PC-9 (cell line): ENCODE results near the gene WNT9B. TPM values are rescaled to one million over a fixed set of nuclear protein-coding genes. Genes with fewer than 3 reads are reported as not detected.

Experiments used
- BruUV-seq: library from RNA; stranded (reverse); fragments of 400-500 nt; replicated peaks from 2 replicates; lab custom pipeline; 2021; lab: Mats Ljungman, UMichigan
- CTCF ChIA-PET: fragments of 300-600 bp; sonication (Branson Sonifier 250); formaldehyde crosslinking; loops from one replicate; lab custom pipeline; 2022; ENCODE audit warnings: antibody characterized with exemption; lab: Charles Lee
- POLR2A ChIA-PET: fragments of 300-600 bp; sonication (Branson Sonifier 250); formaldehyde crosslinking; loops from one replicate; lab custom pipeline; 2022; ENCODE audit warnings: antibody characterized with exemption; ENCODE audit not compliant: unreplicated experiment; lab: Charles Lee
- DNase-seq, 2 experiments: peaks; one replicate each; pipeline versions ENCODE4 v3.0.0 to v3.0.0-alpha.2; 2015 to 2022; ENCODE audit warnings: mixed read lengths in 1 of 2
- H2AFZ ChIP-seq: fragments of 200-600 bp; sonication (generic); 2 replicates; pipeline ENCODE4 v1.8.1; 2017; ENCODE audit warnings: antibody characterized with exemption
- H3F3A ChIP-seq: fragments of 200-600 bp; sonication (generic); 2 replicates; pipeline ENCODE4 v1.8.1; 2017; ENCODE audit warnings: antibody characterized with exemption, mild to moderate bottlenecking, low read depth; ENCODE audit not compliant: insufficient read depth
- H3K27ac ChIP-seq: fragments of 200-600 bp; sonication (generic); 2 replicates; pipeline ENCODE4 v1.6.1; 2016; ENCODE audit warnings: mixed run types
- H3K27me3 ChIP-seq: fragments of 200-600 bp; sonication (generic); 2 replicates; pipeline ENCODE4 v1.6.1; 2016; ENCODE audit warnings: low read depth, mixed run types; ENCODE audit not compliant: insufficient read depth
- H3K36me3 ChIP-seq: fragments of 200-600 bp; sonication (generic); 2 replicates; pipeline ENCODE4 v1.6.1; 2016; ENCODE audit warnings: low read depth, mixed run types
- H3K4me1 ChIP-seq: fragments of 200-600 bp; sonication (generic); replicated peaks from 2 replicates; pipeline ENCODE4 v1.6.1; 2016; ENCODE audit warnings: mixed run types; ENCODE audit not compliant: insufficient read depth
- H3K4me2 ChIP-seq: fragments of 200-600 bp; sonication (generic); 2 replicates; pipeline ENCODE4 v1.6.1; 2017; ENCODE audit warnings: mixed run types
- H3K4me3 ChIP-seq: fragments of 200-600 bp; sonication (generic); 2 replicates; pipeline ENCODE4 v1.6.1; 2016; ENCODE audit warnings: mixed run types
- H3K79me2 ChIP-seq: fragments of 200-600 bp; sonication (generic); 2 replicates; pipeline ENCODE4 v1.6.1; 2017; ENCODE audit warnings: low read depth, mixed run types
- H3K9me2 ChIP-seq: fragments of 200-600 bp; sonication (generic); 2 replicates; pipeline ENCODE4 v1.8.1; 2017; ENCODE audit warnings: mild to moderate bottlenecking; ENCODE audit not compliant: insufficient read depth
- H3K9me3 ChIP-seq: fragments of 200-600 bp; sonication (generic); 2 replicates; pipeline ENCODE4 v1.8.1; 2016; ENCODE audit warnings: low read depth; ENCODE audit not compliant: insufficient read depth
- H4K20me1 ChIP-seq: fragments of 200-600 bp; sonication (generic); 2 replicates; pipeline ENCODE4 v1.8.1; 2017; ENCODE audit not compliant: insufficient read depth
- EZH2 ChIP-seq: fragments of 200-600 bp; sonication (generic); IDR thresholded peaks from 2 replicates; pipeline ENCODE4 v1.8.0; 2017; ENCODE audit warnings: antibody characterized with exemption, low read depth
- intact Hi-C: fragments of 100-400 bp; cut with micrococcal nuclease; formaldehyde crosslinking; loops from one replicate; pipeline ENCODE4 v1.10.0; 2022; ENCODE audit not compliant: unreplicated experiment
- total RNA-seq: library from RNA; stranded (reverse); gene quantifications from 2 replicates; pipeline ENCODE4 v1.2.3, GENCODE V29; 2021
- TF ChIP-seq, protein P1 (sequence below): fragments of 200-600 bp; sonication (generic); conservative IDR thresholded peaks from 2 replicates; pipeline ENCODE4 v1.6.1; 2017; ENCODE audit warnings: mixed run types, antibody characterized with exemption, mild to moderate bottlenecking, moderate library complexity

The WNT9B gene
- total RNA-seq, 1 experiment from 2014 or later = not detected

DNA sequence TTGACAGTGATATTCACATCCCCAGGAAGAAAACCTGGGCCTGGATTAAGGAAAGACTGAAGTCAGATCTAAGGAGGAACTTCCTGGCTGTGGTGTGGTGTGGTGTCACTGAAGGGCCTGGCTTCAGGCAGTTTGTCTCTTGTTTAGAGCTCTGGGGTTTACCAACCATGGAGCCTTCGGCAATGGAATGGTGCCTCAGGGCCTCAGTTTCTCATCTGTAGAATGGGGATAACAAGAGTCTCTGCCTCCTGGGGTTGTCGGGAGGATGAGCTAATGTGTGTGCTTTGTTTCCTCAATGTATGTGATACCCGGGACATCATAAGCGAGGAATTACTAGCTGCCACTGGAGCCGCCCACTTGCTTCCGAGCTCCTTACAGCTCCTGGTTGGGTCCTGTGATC, 45.6 kb upstream of the WNT9B start:
- BruUV-seq = no TSS peak
- H3K4me1 ChIP-seq = peaks cover 13% of the 10 kb centered on the region; the same call in 1 of the 2 replicates
- POLR2A ChIA-PET = no interaction called here

DNA sequence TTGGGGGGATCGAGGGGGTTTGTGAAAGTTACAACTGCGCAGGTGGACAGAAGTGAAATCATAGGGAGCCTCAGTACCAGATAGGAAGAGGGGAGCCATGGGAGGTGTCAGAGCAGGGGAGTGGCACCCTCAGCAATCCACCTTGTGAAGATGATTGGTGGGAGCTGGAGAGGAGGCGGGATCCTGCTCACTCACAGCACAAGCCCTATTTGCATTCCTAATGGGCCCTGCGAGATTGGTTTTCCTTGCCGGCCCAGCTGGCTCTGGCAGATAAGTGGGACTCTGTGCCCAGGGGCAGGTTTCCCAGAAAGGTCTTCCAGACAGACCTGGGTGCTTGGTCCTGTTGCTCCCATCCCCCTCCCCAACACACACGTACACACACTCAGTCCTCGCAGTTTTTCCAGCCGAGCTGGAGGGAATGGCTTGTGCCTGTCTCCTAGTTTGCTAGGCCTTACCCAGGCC, 42.2 kb upstream of the WNT9B start:
- Histone ChIP-seq H3K79me2 (no peaks in the 10 kb centered on the region), H3K9me2 (no peaks in the 10 kb centered on the region), H3K36me3 (no peaks in the 10 kb centered on the region), H3K4me1 (peaks cover 10% of the 10 kb centered on the region; the same call in 1 of the 2 replicates), H4K20me1 (no peaks in the 10 kb centered on the region), H3K4me3 (no peak overlapping the region), H3K9me3 (no peaks in the 10 kb centered on the region), H3K27ac (no peak overlapping the region), H3K4me2 (no peak overlapping the region), H3F3A (no peaks in the 10 kb centered on the region; the same call in none of the 2 replicates), H2AFZ (no peak overlapping the region), H3K27me3 (no peaks in the 10 kb centered on the region)
- intact Hi-C loops = no loop called here
- DNase-seq = no peak
- TF ChIP-seq, protein P1, sequence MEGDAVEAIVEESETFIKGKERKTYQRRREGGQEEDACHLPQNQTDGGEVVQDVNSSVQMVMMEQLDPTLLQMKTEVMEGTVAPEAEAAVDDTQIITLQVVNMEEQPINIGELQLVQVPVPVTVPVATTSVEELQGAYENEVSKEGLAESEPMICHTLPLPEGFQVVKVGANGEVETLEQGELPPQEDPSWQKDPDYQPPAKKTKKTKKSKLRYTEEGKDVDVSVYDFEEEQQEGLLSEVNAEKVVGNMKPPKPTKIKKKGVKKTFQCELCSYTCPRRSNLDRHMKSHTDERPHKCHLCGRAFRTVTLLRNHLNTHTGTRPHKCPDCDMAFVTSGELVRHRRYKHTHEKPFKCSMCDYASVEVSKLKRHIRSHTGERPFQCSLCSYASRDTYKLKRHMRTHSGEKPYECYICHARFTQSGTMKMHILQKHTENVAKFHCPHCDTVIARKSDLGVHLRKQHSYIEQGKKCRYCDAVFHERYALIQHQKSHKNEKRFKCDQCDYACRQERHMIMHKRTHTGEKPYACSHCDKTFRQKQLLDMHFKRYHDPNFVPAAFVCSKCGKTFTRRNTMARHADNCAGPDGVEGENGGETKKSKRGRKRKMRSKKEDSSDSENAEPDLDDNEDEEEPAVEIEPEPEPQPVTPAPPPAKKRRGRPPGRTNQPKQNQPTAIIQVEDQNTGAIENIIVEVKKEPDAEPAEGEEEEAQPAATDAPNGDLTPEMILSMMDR = no peak
- TF ChIP-seq EZH2 = no peak
- no TSS peak for BruUV-seq
- ChIA-PET POLR2A (interaction anchor here (0.7 kb wide), 1 partner anchor 100 kb away, joined by 4 read pairs; no protein-coding TSS in a partner anchor), CTCF (no interaction called here)

More for the DNA sequence above, 45.6 kb upstream of the WNT9B start:
- H3K4me2 ChIP-seq = no peak overlapping the region
- H3F3A ChIP-seq = peaks cover 12% of the 10 kb centered on the region
- no peak overlapping the region for H2AFZ ChIP-seq
- H3K9me2 ChIP-seq = no peaks in the 10 kb centered on the region
- no peak overlapping the region for H3K4me3 ChIP-seq
- no peaks in the 10 kb centered on the region for H3K27me3 ChIP-seq
- H3K27ac ChIP-seq = no peak overlapping the region
- intact Hi-C loops = no loop called here
- H3K9me3 ChIP-seq = no peaks in the 10 kb centered on the region
- CTCF ChIA-PET = interaction anchor here (0.6 kb wide), 2 partner anchors 15 to 892 kb away, joined by 3 to 6 read pairs; no protein-coding TSS in a partner anchor
- H3K36me3 ChIP-seq = no peaks in the 10 kb centered on the region
- no peak for DNase-seq
- no peaks in the 10 kb centered on the region for H3K79me2 ChIP-seq
- no peaks in the 10 kb centered on the region for H4K20me1 ChIP-seq
- TF ChIP-seq, protein P1 = no peak
- TF ChIP-seq EZH2 = no peak

DNA sequence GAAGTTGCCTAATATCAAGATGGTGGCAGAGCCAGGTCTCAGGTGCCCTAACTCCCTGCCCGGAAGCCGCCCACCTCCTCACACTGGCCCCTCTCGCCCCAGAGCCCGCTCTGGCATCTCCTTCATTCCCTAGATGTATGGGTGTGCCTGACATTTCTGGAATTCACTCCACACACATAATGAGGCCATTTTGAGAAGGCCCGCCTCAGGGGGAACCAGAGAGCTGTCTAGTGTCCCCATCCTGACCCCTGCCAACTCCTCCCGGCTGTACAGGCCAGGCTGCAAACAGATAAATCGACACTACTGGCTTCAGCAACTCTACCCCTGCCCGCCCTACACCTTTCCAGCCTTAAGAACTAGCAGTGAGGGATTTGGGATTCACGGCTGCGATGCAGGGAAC, 40.5 kb upstream of the WNT9B start:
- H3K4me1 ChIP-seq = peaks cover 14% of the 10 kb centered on the region
- no peak for DNase-seq
- no peaks in the 10 kb centered on the region for H4K20me1 ChIP-seq
- intact Hi-C loops = no loop called here
- no peaks in the 10 kb centered on the region for H3K9me2 ChIP-seq
- H3K27ac ChIP-seq = no peak overlapping the region
- ChIA-PET CTCF (no interaction called here), POLR2A (no interaction called here)
- no peaks in the 10 kb centered on the region for H3K27me3 ChIP-seq
- TF ChIP-seq, protein P1 = no peak
- TF ChIP-seq EZH2 = no peak
- H3K36me3 ChIP-seq = no peaks in the 10 kb centered on the region
- BruUV-seq = no TSS peak
- no peaks in the 10 kb centered on the region for H3K9me3 ChIP-seq
- H3K4me2 ChIP-seq = no peak overlapping the region
- H3K4me3 ChIP-seq = no peak overlapping the region
- no peaks in the 10 kb centered on the region for H3K79me2 ChIP-seq
- H3F3A ChIP-seq = no peaks in the 10 kb centered on the region; the same call in none of the 2 replicates
- H2AFZ ChIP-seq = no peak overlapping the region
